A549 (cell line): ENCODE results near the gene PAX1.

ENCODE experiments used
- JUN ChIP-seq, 2 experiments: fragments of >200 bp; sonication (Bioruptor Twin); formaldehyde crosslinking; IDR thresholded peaks; 2 replicates in 1 of 2; 3 replicates in 1 of 2; pipeline ENCODE4 v1.6.1; 2016 to 2017
- POLR2A ChIP-seq: IDR thresholded peaks from 2 replicates; pipeline ENCODE4 v1.6.1; 2012; ENCODE audit warnings: mild to moderate bottlenecking, low read length
- RAD21 ChIP-seq, 2 experiments: fragments of >200 bp in 1 of 2; sonication (Bioruptor Twin) in 1 of 2; formaldehyde crosslinking in 1 of 2; IDR thresholded peaks in 1 of 2; conservative IDR thresholded peaks in 1 of 2; 2 replicates in 1 of 2; 3 replicates in 1 of 2; pipeline ENCODE4 v1.6.1; 2012 to 2018; ENCODE audit warnings: inconsistent platforms in 1 of 2
- RCOR1 ChIP-seq: fragments of 150-350 bp; IDR thresholded peaks from 2 replicates; pipeline ENCODE4 v1.6.1; 2014; ENCODE audit warnings: antibody characterized with exemption, low read length, low read depth
- RFX5 ChIP-seq: fragments of 450-650 bp; IDR thresholded peaks from 2 replicates; pipeline ENCODE4 v1.7.1; 2014; ENCODE audit warnings: antibody characterized with exemption, mild to moderate bottlenecking, moderate library complexity
- SMC3 ChIP-seq: fragments of >200 bp; sonication (Bioruptor Twin); formaldehyde crosslinking; IDR thresholded peaks from 3 replicates; pipeline ENCODE4 v1.6.1; 2018; ENCODE audit warnings: inconsistent platforms
- USF2 ChIP-seq: fragments of 450-650 bp; IDR thresholded peaks from 2 replicates; pipeline ENCODE4 v1.6.1; 2014; ENCODE audit warnings: antibody characterized with exemption
- TF ChIP-seq, protein P1 (sequence below): fragments of >200 bp; sonication (Bioruptor Twin); formaldehyde crosslinking; IDR thresholded peaks from 3 replicates; pipeline ENCODE4 v1.5.1; 2016
- TF ChIP-seq, protein P2 (sequence below): fragments of >200 bp; sonication (Bioruptor Twin); formaldehyde crosslinking; IDR thresholded peaks from 3 replicates; pipeline ENCODE4 v1.6.1; 2016
- TF ChIP-seq, protein P3 (sequence below): IDR thresholded peaks from 2 replicates; pipeline ENCODE4 v1.6.1; 2012

DNA sequence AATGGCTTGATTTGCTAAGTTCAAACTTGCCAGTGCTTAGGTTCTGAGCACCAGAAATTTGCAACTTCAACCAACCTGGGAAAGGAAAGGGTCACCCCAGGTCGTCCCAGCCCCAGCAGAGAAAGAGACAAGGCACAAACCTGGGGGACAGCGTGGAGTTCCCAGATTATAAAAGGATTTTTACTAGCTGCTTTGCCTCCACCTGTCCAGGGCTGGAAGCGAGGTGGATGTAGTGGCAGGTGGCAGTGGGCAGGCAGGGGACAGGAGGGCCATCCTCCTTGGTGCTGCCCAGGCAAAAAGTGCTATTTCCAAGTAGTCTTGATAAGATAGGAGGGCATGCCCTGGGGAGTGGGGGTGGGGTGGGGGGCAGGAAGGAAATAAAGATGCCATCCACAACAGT is 4.9 kb downstream of the PAX1 start:
- TF ChIP-seq, protein P1, sequence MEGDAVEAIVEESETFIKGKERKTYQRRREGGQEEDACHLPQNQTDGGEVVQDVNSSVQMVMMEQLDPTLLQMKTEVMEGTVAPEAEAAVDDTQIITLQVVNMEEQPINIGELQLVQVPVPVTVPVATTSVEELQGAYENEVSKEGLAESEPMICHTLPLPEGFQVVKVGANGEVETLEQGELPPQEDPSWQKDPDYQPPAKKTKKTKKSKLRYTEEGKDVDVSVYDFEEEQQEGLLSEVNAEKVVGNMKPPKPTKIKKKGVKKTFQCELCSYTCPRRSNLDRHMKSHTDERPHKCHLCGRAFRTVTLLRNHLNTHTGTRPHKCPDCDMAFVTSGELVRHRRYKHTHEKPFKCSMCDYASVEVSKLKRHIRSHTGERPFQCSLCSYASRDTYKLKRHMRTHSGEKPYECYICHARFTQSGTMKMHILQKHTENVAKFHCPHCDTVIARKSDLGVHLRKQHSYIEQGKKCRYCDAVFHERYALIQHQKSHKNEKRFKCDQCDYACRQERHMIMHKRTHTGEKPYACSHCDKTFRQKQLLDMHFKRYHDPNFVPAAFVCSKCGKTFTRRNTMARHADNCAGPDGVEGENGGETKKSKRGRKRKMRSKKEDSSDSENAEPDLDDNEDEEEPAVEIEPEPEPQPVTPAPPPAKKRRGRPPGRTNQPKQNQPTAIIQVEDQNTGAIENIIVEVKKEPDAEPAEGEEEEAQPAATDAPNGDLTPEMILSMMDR: no peak
- TF ChIP-seq POLR2A (no peak), RFX5 (no peak), JUN (IDR thresholded peaks at IDR 0.05) (no peak), USF2 (no peak), RCOR1 (no peak), RAD21 (conservative IDR thresholded peaks at IDR 0.05 in 1 of 2, IDR thresholded peaks at IDR 0.05 in 1 of 2) (no peak), SMC3 (no peak)
- TF ChIP-seq, protein P2, sequence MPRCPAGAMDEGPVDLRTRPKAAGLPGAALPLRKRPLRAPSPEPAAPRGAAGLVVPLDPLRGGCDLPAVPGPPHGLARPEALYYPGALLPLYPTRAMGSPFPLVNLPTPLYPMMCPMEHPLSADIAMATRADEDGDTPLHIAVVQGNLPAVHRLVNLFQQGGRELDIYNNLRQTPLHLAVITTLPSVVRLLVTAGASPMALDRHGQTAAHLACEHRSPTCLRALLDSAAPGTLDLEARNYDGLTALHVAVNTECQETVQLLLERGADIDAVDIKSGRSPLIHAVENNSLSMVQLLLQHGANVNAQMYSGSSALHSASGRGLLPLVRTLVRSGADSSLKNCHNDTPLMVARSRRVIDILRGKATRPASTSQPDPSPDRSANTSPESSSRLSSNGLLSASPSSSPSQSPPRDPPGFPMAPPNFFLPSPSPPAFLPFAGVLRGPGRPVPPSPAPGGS: no peak
- TF ChIP-seq, protein P3, sequence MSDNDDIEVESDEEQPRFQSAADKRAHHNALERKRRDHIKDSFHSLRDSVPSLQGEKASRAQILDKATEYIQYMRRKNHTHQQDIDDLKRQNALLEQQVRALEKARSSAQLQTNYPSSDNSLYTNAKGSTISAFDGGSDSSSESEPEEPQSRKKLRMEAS: no peak
